Measurements from ENCODE around the gene FST. TPM values are rescaled to one million over a fixed set of nuclear protein-coding genes. Genes with fewer than 3 reads are reported as not detected.

The FST gene
- total and polyA plus RNA-seq, 2 of the 8 experiments (the other 6 are each of a cell fraction or from before 2014, with no cell fraction given) = 16.6 to 17.5 TPM

DNA sequence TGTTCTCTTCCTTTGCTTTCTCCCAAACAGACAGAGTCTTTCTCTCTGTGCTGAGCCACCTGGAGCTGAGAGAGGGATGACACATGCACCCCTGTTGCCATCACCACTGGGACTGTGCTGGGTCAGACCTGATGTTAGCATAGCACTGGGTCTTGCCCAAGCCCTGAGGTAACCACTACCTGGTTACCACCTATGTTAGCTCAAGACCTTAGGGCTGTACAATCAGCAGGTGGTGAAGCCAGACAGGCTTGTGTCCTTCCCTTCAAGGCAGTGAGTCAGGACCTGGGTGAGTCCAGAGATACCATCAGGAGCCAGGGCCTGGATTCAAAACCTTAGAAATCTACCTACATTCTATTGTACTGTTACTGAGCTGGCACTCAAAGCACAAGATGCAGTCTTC is 32.1 kb downstream of the FST start (continued):
- TF ChIP-seq CEBPB (IDR thresholded peaks at IDR 0.05; ENCODE audit: low read depth, low read length) = no peak

DNA sequence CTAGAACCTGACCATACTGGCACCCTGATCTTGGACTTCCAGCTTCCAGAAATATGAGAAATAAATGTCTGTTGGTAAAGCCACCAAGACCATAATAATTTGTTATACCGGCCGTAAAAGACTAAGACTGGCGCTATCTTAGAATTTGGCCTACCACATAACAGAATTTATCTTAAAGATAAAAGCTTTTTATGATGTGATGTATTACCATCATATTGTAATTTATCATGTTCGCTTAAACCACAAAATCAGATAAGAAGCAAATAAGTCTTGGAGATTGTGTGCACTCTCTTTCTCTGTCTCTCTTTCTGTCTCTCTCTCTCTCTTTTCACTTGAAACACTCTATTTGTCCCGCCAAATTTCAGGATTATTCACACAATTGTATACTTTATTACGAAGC is 35.6 kb downstream of the FST start:
- Histone ChIP-seq H3K27me3 (replicated peaks in 1 of 4; ENCODE audit: control insufficient read depth in 3 of 4, extremely low read depth in 1 of 4, insufficient read depth in 3 of 4, low read length in 3 of 4) (no peaks in the 10 kb centered on the region), H4K20me1 (replicated peaks in 1 of 2; ENCODE audit: control insufficient read depth in 1 of 2, insufficient read depth in 2 of 2, low read length in 2 of 2) (no peaks in the 10 kb centered on the region), H2BK120ac (replicated peaks; ENCODE audit: low read depth, low read length) (no peak overlapping the region), H2AFZ (ENCODE audit: low read length) (no peak overlapping the region), H3K27ac (ENCODE audit: low read depth, low read length) (no peak overlapping the region), H2BK20ac (ENCODE audit: low read length) (no peak overlapping the region), H2AK5ac (ENCODE audit: low read depth, low read length) (no peak overlapping the region), H3K4me3 (ENCODE audit: extremely low read depth in 1 of 4, insufficient read depth in 2 of 4, low read depth in 3 of 4, low read length in 4 of 4) (no peak overlapping the region), H3K23me2 (ENCODE audit: low read depth, low read length) (no peaks in the 10 kb centered on the region), H3K9ac (replicated peaks in 1 of 4; ENCODE audit: extremely low read depth in 1 of 4, low read depth in 3 of 4, low read length in 3 of 4) (no peak overlapping the region), H3K18ac (ENCODE audit: extremely low read depth, low read length) (no peak overlapping the region), H4K8ac (ENCODE audit: extremely low read depth, insufficient read depth, low read length) (no peak overlapping the region), H3K79me1 (ENCODE audit: low read depth, low read length) (no peaks in the 10 kb centered on the region), H4K5ac (ENCODE audit: insufficient read length, low read depth, low read length) (no peak overlapping the region), H2BK12ac (ENCODE audit: low read depth, low read length) (no peak overlapping the region), H3K9me3 (ENCODE audit: insufficient read depth in 2 of 2, low read depth in 1 of 2, low read length in 1 of 2) (no peaks in the 10 kb centered on the region), H3K4ac (replicated peaks; ENCODE audit: insufficient read length, low read depth, low read length) (no peak overlapping the region), H4K91ac (replicated peaks; ENCODE audit: insufficient read length, low read length) (no peak overlapping the region), H3K79me2 (ENCODE audit: control insufficient read depth in 1 of 2, insufficient read depth in 2 of 2, low read length in 2 of 2) (no peaks in the 10 kb centered on the region), H3K56ac (replicated peaks; ENCODE audit: insufficient read length, low read depth, low read length) (no peak overlapping the region), H3K4me2 (ENCODE audit: insufficient read depth in 1 of 2, low read depth in 2 of 2, low read length in 2 of 2) (no peak overlapping the region), H3K14ac (ENCODE audit: insufficient read length) (no peak overlapping the region), H2BK5ac (ENCODE audit: low read depth, low read length) (no peak overlapping the region), H3K23ac (ENCODE audit: insufficient read length) (no peak overlapping the region), H3K36me3 (ENCODE audit: control insufficient read depth in 2 of 4, insufficient read depth in 4 of 4, low read length in 3 of 4) (no peaks in the 10 kb centered on the region), H2BK15ac (ENCODE audit: low read length) (no peak overlapping the region), H3K4me1 (replicated peaks in 1 of 4; ENCODE audit: control insufficient read depth in 3 of 4, insufficient read depth in 4 of 4, low read length in 3 of 4) (no peaks in the 10 kb centered on the region)
- TF ChIP-seq SIX5 (IDR thresholded peaks at IDR 0.05; ENCODE audit: low read depth, low read length) (no peak), SIN3A (conservative IDR thresholded peaks at IDR 0.05 in 1 of 2, IDR thresholded peaks at IDR 0.05 in 1 of 2; ENCODE audit: low read depth in 1 of 2, low read length in 2 of 2) (no peak), TCF12 (IDR thresholded peaks at IDR 0.05; ENCODE audit: low read depth, low read length) (no peak), CEBPB (IDR thresholded peaks at IDR 0.05; ENCODE audit: low read depth, low read length) (no peak), KDM4A (IDR thresholded peaks at IDR 0.05; ENCODE audit: low read depth, low read length, severe bottlenecking) (no peak), GTF2F1 (IDR thresholded peaks at IDR 0.05; ENCODE audit: borderline replicate concordance, low read depth, low read length) (no peak), CBX8 (IDR thresholded peaks at IDR 0.05; ENCODE audit: borderline replicate concordance, low read depth, low read length) (no peak), RXRA (IDR thresholded peaks at IDR 0.05; ENCODE audit: insufficient read depth, low read depth, low read length) (no peak)
- CTCF ChIA-PET (ENCODE audit: partially characterized antibody) = no interaction called here
- 93% methylated on average over 6 of the region's 6 CpGs; no CpG with 5 or more reads in 1 of the 2 experiments for WGBS, 2 experiments (ENCODE audit: extremely low coverage in 1 of 2, insufficient coverage in 1 of 2, insufficient read length in 1 of 2, insufficient replicate concordance in 2 of 2, low coverage in 1 of 2, low lambda C conversion rate in 2 of 2, missing lambda C conversion rate in 1 of 2)
- POLR2A ChIA-PET (ENCODE audit: partially characterized antibody) = no interaction called here
- DNase-seq (ENCODE audit: low read depth in 1 of 2, low spot score in 2 of 2) = no peak
- no peak for FAIRE-seq
